Skeletal muscle cell (primary cell): Measurements from ENCODE around the gene GEMIN7.

ENCODE experiments used
- DNase-seq: peaks from one replicate; pipeline ENCODE4 v3.0.0-alpha.2; 2010; ENCODE audit warnings: low read depth
- H3K4me3 ChIP-seq: 2 replicates; pipeline ENCODE4 v1.5.1; 2011; ENCODE audit warnings: low read depth, mild to moderate bottlenecking, control low read depth, low read length, moderate library complexity

Gene GEMIN7

DNA sequence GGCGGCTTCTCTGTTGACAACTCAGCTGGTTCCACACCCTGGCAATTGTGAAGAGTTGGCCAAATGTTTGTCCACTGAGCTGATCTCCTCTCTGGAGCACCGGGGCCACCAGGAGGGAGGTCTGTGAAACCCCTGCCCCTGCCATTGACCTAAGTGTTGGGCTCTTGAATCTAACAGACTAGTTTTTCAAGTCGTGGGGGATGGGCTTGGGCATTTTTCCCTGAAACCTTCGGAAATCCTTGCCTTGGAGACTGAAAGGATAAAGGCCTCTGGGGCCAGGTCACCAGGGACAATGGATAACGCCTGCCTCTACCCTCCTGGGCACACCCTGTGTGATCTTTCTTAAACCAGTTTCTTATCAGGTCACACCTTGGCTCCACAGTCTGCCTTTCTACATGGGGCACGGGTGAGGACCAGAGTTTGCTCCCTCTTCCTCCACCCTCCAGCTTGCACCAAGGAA lies 881 bp downstream of the GEMIN7 start:
- no peak for DNase-seq
- peak overlapping the region; percentile 99 for H3K4me3 ChIP-seq

DNA sequence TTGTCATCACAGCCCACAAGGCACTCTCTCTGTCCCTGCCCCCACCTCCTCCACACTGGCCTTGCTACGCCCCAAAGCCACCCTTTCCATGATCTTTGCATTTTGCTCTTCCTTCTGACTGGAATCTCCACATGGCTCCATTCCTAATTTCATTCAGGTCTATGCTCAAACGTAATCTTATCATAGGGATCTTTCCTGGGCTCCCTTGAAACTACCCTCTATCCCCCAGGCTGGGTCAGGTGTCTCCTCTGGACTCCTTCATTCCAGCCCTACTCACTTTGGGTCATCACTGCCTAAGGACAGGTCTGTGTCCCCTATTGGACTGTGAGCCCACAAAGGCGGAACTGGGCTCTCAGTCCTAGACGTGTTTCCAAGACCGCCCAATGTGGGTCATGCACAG lies 3.1 kb downstream of the GEMIN7 start:
- H3K4me3 ChIP-seq: no peak overlapping the region
- no peak for DNase-seq

DNA sequence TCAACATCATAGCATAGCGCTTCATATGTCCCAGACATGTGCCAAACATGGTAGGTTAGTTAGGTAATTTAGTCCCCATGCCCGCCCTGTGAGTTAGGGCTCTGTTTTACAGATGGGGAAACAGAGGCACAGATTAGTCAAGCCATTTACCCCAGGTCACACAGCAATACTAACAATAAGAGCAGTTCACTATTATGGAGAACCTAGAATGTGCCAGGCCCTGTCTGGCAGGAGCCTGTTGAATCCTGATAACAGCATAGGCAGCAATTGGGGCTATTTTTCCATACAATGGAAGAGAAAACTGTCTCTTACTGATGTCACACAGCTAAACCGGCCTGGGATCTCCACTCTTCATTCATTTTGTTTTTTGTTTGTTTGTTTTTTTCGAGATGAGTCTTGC lies 7.4 kb downstream of the GEMIN7 start:
- H3K4me3 ChIP-seq: no peak overlapping the region
- no peak for DNase-seq

- H3K4me3 ChIP-seq: no peak overlapping the region
- DNase-seq: no peak
Measured at GRCh38 chr19:45087531-45087930, 8.5 kb downstream of the GEMIN7 start.

DNA sequence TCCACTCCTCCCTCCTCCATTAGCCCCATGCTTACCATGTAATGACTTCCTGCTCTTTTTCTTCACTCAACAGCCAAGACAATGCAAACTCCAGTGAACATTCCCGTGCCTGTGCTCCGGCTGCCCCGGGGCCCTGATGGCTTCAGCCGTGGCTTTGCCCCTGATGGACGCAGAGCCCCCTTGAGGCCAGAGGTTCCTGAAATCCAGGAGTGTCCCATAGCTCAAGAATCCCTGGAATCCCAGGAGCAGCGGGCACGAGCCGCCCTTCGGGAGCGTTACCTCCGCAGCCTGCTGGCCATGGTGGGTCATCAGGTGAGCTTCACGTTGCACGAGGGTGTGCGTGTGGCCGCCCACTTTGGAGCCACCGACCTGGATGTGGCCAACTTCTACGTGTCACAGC lies 11.0 kb downstream of the GEMIN7 start:
- DNase-seq: no peak
- H3K4me3 ChIP-seq: no peak overlapping the region

DNA sequence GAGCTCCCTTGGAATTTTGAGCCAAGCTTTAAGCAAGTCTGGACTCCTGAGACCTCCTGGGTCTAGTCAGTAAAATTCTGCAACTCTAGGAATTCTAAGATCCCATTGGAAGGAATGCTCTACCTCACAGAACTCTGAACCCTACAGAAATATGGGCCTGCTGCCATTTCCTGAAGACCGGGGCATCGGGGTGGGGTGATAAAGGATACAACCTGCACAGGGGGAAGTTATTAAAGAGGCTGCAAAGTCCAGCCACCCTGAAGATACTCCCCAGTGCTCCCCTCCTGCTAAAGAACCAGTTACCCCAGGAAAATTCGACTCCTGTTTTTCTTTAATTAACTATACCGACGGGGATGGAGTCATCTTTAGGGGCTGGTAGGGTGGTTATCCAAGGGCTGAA lies 11.5 kb downstream of the GEMIN7 start:
- H3K4me3 ChIP-seq: peak overlapping the region; percentile 94
- DNase-seq: no peak

DNA sequence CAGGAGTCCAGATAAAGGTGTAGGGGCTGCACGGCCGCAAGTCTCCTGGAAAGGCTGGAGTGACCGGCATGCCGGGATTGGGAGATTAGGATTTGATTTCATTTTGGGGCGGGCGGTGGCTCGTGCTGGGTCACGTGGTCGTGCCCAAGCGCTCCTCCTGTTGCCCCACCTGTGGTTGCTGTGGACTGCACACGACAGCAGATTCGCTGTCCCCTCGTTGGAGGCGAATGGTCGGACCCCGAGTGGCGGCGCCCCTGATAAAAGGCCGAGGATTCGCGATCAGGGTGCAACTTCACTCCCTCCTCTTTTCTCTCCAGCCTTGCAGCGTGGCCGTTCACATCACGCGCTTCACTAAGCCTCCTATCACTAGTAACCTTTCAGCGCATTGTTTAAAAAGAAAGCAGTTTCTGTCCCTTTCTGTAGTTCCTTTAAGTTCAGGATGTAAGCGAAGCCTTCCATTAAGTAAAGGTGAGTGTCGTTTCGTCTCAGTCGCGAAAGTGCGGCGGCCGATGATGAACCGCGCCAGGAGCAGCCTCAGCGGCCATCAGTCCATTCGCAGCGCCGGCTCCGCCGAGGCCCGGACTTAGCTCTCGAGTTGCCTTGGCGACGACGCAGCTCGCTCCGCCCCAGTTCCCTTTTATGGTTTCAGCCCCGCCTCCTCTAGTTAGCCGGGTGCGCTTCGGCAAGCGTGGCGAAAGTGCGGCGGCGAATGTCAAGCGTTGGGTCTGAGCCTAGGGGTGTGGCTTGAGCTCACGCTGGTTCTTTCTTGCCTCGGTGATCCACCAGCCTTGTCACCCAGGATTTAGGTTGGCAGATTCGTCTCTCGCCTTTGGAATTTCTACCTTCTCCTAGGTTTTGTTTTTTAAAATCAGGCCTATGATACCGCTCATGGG lies 12.2 kb downstream of the GEMIN7 start:
- peak overlapping the region; percentile 94 for H3K4me3 ChIP-seq
- DNase-seq: peak; percentile 96

DNA sequence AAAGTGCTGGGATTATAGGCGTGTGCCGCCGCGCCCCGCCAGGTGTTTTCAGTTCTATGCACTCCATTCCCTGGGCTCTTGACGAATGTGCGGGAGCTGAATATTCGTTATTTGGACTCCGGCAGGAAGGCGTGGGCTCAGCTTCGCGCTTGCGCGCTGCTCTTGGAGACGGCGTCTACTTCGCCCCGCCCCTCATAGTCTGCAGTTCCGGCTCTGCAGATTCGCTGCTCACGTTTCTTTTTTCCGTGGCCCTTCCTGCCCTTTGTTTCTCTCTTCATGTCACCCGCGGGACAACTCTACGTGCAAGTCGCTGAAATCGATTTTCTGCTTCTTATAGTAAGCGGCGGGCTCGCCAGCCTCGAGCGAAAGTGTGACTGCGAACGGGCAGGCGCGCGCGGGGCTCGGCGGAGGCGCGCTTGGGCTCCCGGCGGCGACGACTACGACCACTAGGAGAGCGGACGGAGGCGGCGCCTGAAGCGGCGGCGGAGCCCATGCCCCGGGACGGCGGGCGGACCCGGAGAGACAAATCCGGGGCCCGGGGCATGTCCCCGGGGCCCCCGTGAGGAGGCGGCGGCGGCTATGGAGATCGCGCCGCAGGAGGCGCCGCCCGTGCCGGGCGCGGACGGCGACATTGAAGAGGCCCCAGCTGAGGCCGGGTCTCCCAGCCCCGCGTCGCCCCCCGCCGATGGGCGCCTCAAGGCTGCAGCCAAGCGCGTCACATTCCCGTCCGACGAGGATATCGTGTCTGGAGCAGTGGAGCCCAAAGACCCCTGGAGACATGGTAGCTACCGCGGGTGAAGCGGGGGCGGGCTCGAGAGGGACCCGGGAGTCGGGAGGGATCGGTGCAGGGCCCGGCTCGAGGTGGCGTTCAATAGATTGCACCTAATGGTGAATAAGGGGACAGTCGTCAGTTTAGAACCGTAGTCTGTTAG lies 14.0 kb downstream of the GEMIN7 start, which contains the start of gene PPP1R37:
Gene PPP1R37 (plus strand): TSS at position 433 of the 932 bp plus-strand sequence. CDS start 147 bp downstream, at position 580.
- H3K4me3 ChIP-seq: peak within 1 kb of the TSS; percentile 94
- peak; percentile 94 for DNase-seq

DNA sequence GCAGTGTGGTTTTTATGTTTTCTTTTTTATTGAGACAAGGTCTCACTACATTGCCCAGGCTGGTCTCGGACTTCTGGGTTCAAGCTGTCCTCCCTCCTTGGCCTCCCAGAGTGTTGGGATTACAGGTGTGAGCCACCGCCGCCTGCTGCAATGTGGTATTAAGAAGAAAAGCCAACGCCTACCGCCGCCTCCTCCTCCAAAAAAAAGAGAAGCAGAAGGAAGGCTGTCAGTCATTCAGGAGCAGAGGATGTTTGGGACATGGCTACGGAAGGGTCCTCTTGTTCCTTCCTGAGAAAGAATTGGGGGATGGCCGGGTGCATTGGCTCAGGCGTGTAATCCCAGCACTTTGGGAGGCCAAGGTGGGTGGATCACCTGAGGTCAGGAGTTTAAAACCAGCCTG lies 15.1 kb downstream of the GEMIN7 start:
- H3K4me3 ChIP-seq: peak overlapping the region; percentile 94
- DNase-seq: no peak

- DNase-seq: no peak
- no peak overlapping the region for H3K4me3 ChIP-seq
Measured at GRCh38 chr19:45094707-45095106, 15.6 kb downstream of the GEMIN7 start.

- DNase-seq: no peak
- no peak overlapping the region for H3K4me3 ChIP-seq
Measured at GRCh38 chr19:45095496-45096413, 16.7 kb downstream of the GEMIN7 start.

DNA sequence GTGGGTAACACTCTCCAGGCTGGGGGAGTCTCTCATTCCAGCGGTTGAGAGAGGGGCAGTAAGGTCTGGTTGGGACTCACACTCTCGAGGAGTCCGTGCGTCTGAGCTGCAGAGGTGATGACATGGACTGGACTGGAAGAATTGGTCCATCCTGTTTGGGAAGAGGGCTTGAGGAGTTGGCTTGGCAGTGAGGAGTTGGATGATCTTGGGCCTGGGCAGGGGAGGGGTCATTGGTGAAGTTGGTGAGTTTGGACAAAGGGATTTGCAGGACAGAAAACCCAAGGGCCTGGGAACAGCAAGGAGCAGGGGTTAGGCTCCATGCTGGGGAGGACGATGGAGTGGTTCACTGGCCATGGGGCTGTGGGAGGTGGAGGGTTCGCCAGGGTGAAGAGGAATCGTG lies 17.6 kb downstream of the GEMIN7 start:
- no peak overlapping the region for H3K4me3 ChIP-seq
- DNase-seq: no peak

GRCh38 chr19:45097450-45097775 lies 18.4 kb downstream of the GEMIN7 start:
- DNase-seq: no peak
- H3K4me3 ChIP-seq: no peak overlapping the region

GRCh38 chr19:45097776-45098520 lies 18.9 kb downstream of the GEMIN7 start:
- peak; percentile 84 for DNase-seq
- H3K4me3 ChIP-seq: no peak overlapping the region

GRCh38 chr19:45098521-45099466 lies 19.7 kb downstream of the GEMIN7 start:
- peak overlapping the region; percentile 11 for H3K4me3 ChIP-seq
- DNase-seq: no peak

GRCh38 chr19:45099467-45100191 lies 20.6 kb downstream of the GEMIN7 start:
- no peak overlapping the region for H3K4me3 ChIP-seq
- no peak for DNase-seq

- no peak overlapping the region for H3K4me3 ChIP-seq
- no peak for DNase-seq
Measured at GRCh38 chr19:45100201-45100600, 21.1 kb downstream of the GEMIN7 start.
